NCI-H2196 (cell line): Measurements from ENCODE around the gene STK17A.
A peak's percentile ranks its signal among the peaks of the same experiment; 100 is the strongest.

ENCODE experiments used
- DNase-seq: peaks from one replicate; lab custom pipeline; 2025; ENCODE audit not compliant: unreplicated experiment; lab: John Stamatoyannopoulos, UW

The STK17A gene

GRCh38 chr7:43582503-43583423 lies at the start of gene STK17A:
Gene STK17A, plus strand, starts transcription at chr7:43583108. Its CDS starts 136 bp downstream, at chr7:43583244.
- DNase-seq: peak; percentile 93

GRCh38 chr7:43533801-43534479 lies 49.0 kb upstream of the STK17A start:
- no peak for DNase-seq

GRCh38 chr7:43535031-43535451 lies 47.9 kb upstream of the STK17A start:
- DNase-seq: no peak

- DNase-seq: no peak
Measured at GRCh38 chr7:43535810-43536585, 46.9 kb upstream of the STK17A start.

GRCh38 chr7:43536773-43537172 lies 46.1 kb upstream of the STK17A start:
- no peak for DNase-seq

- no peak for DNase-seq
Measured at GRCh38 chr7:43537765-43538403, 45.0 kb upstream of the STK17A start.

- no peak for DNase-seq
Measured at GRCh38 chr7:43538404-43538771, 44.5 kb upstream of the STK17A start.

- no peak for DNase-seq
Measured at GRCh38 chr7:43540471-43540870, 42.4 kb upstream of the STK17A start.

GRCh38 chr7:43542716-43543115 lies 40.2 kb upstream of the STK17A start:
- DNase-seq: no peak

- no peak for DNase-seq
Measured at GRCh38 chr7:43546231-43546630, 36.7 kb upstream of the STK17A start.

- no peak for DNase-seq
Measured at GRCh38 chr7:43550427-43550826, 32.5 kb upstream of the STK17A start.

GRCh38 chr7:43552122-43552521 lies 30.8 kb upstream of the STK17A start:
- DNase-seq: no peak

GRCh38 chr7:43553999-43554398 lies 28.9 kb upstream of the STK17A start:
- DNase-seq: no peak

- no peak for DNase-seq
Measured at GRCh38 chr7:43554423-43554822, 28.5 kb upstream of the STK17A start.

- DNase-seq: no peak
Measured at GRCh38 chr7:43557831-43558495, 24.9 kb upstream of the STK17A start.

GRCh38 chr7:43559171-43559945 lies 23.6 kb upstream of the STK17A start:
- DNase-seq: no peak

- no peak for DNase-seq
Measured at GRCh38 chr7:43559946-43560335, 23.0 kb upstream of the STK17A start.

- no peak for DNase-seq
Measured at GRCh38 chr7:43560742-43561330, 22.1 kb upstream of the STK17A start.

GRCh38 chr7:43562383-43562782 lies 20.5 kb upstream of the STK17A start:
- DNase-seq: no peak
